Measurements from ENCODE around the gene AZGP1. TPM values are rescaled to one million over a fixed set of nuclear protein-coding genes. Genes with fewer than 3 reads are reported as not detected.
"Not testable (repeated sequence)": the region's sequence is repeated elsewhere in the genome, so short reads cannot be mapped to it uniquely, and the experiment has no call there.

Gene AZGP1
- polyA plus RNA-seq, 4 donors, result 2.5 to 62.9 (median 43.6) TPM

- DNase-seq (ENCODE audit: low read depth in 4 of 4, low spot score in 3 of 4), result not testable (repeated sequence)
These were observed 21.2 kb downstream of the AZGP1 start for GRCh38 chr7:99954643-99955042.

GRCh38 chr7:99953649-99954048, 22.2 kb downstream of the AZGP1 start:
- no peak for DNase-seq (ENCODE audit: low read depth in 4 of 4, low spot score in 3 of 4)

- DNase-seq (ENCODE audit: low read depth in 4 of 4, low spot score in 3 of 4), result not testable (repeated sequence)
These were observed 23.2 kb downstream of the AZGP1 start for GRCh38 chr7:99952649-99953048.

GRCh38 chr7:99950819-99951218, 25.0 kb downstream of the AZGP1 start:
- not testable (repeated sequence) for DNase-seq (ENCODE audit: low read depth in 4 of 4, low spot score in 3 of 4)

GRCh38 chr7:99949645-99950228, 26.1 kb downstream of the AZGP1 start:
- DNase-seq (ENCODE audit: low read depth in 4 of 4, low spot score in 3 of 4), result no peak

GRCh38 chr7:99947608-99948007, 28.2 kb downstream of the AZGP1 start:
- DNase-seq (ENCODE audit: low read depth in 4 of 4, low spot score in 3 of 4), result no peak

GRCh38 chr7:99944497-99945070, 31.2 kb downstream of the AZGP1 start:
- DNase-seq (ENCODE audit: low read depth in 4 of 4, low spot score in 3 of 4), result no peak

GRCh38 chr7:99943641-99944496, 32.0 kb downstream of the AZGP1 start:
- DNase-seq (ENCODE audit: low read depth in 4 of 4, low spot score in 3 of 4), result no peak

GRCh38 chr7:99938296-99938695, 37.5 kb downstream of the AZGP1 start:
- DNase-seq (ENCODE audit: low read depth in 4 of 4, low spot score in 3 of 4), result no peak

- not testable (repeated sequence) for DNase-seq (ENCODE audit: low read depth in 4 of 4, low spot score in 3 of 4)
These were observed 40.8 kb downstream of the AZGP1 start for GRCh38 chr7:99935009-99935408.

- no peak for DNase-seq (ENCODE audit: low read depth in 4 of 4, low spot score in 3 of 4)
These were observed 45.5 kb downstream of the AZGP1 start for GRCh38 chr7:99930376-99930775.

- no peak for DNase-seq (ENCODE audit: low read depth in 4 of 4, low spot score in 3 of 4)
These were observed 46.1 kb downstream of the AZGP1 start for GRCh38 chr7:99929730-99930053.

GRCh38 chr7:99928994-99929729, 46.7 kb downstream of the AZGP1 start, which contains the start of gene GJC3:
GJC3 (minus strand) TSS chr7:99929620; CDS start chr7:99929620, 0 bp downstream.
- DNase-seq (ENCODE audit: low read depth in 4 of 4, low spot score in 3 of 4), result peak in 1 of 4 donors; percentile 27

- no peak for DNase-seq (ENCODE audit: low read depth in 4 of 4, low spot score in 3 of 4)
These were observed 47.6 kb downstream of the AZGP1 start for GRCh38 chr7:99928188-99928587.

- no peak for DNase-seq (ENCODE audit: low read depth in 4 of 4, low spot score in 3 of 4)
These were observed 48.3 kb downstream of the AZGP1 start for GRCh38 chr7:99927536-99927935.

GRCh38 chr7:99926321-99926720, 49.5 kb downstream of the AZGP1 start:
- no peak for DNase-seq (ENCODE audit: low read depth in 4 of 4, low spot score in 3 of 4)

- no peak for DNase-seq (ENCODE audit: low read depth in 4 of 4, low spot score in 3 of 4)
These were observed 52.6 kb downstream of the AZGP1 start for GRCh38 chr7:99923200-99923599.

- DNase-seq (ENCODE audit: low read depth in 4 of 4, low spot score in 3 of 4), result no peak
These were observed 55.7 kb downstream of the AZGP1 start for GRCh38 chr7:99920149-99920548.

GRCh38 chr7:99919814-99920112, 56.1 kb downstream of the AZGP1 start:
- DNase-seq (ENCODE audit: low read depth in 4 of 4, low spot score in 3 of 4), result no peak

- DNase-seq (ENCODE audit: low read depth in 4 of 4, low spot score in 3 of 4), result peak; percentile 58 to 71 (median 66)
These were observed 56.6 kb downstream of the AZGP1 start, which contains the start of gene TRIM4 for GRCh38 chr7:99918959-99919813. TRIM4 (minus strand) TSS chr7:99919530; CDS start chr7:99919401, 129 bp downstream.

Measured in left renal pelvis (tissue), 4 donors.